ENCODE measurements around the gene KAZN. TPM values are rescaled to one million over a fixed set of nuclear protein-coding genes. Genes with fewer than 3 reads are reported as not detected.

The KAZN gene
- polyA plus RNA-seq, 5 donors = 26.2 to 34.7 (median 29.0) TPM

DNA sequence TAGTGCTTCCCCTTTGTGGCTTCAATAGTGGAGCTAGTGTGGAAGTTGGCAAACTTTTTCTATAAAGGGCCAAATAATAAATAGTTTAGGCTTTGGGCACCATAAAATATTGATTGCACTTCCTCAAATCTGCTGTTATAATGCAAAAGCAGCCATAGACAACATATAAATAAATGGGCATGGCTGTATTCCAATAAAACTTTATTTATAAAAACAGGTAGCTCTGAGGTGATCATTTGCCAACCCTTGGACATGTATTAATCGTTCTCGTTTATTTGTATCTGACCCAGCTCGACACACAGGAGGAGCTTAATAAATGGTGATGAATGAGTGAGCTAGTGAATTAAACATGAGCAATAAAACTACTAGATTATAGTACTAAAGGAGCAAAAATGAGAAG, 13.3 kb downstream of the KAZN start:
- no peak for DNase-seq

DNA sequence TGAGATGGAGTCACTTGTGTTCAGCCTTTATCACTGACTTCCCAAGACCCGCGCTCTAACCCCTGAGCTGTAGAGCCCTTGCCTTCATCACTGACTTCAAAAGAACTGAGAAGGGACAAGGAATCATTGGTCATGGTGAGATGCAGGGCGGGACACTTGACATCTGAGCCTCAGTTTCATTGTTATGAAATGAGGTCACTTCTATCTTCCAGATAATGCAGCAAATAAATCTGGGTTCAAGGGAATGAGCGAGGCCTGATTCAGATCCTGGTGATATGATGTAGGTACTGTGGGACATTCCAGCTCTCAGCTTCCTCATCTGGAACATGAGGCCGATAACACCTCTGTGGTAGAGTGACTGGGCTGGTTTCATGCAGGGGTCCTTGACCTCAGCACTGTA, 13.8 kb downstream of the KAZN start:
- no peak for DNase-seq

DNA sequence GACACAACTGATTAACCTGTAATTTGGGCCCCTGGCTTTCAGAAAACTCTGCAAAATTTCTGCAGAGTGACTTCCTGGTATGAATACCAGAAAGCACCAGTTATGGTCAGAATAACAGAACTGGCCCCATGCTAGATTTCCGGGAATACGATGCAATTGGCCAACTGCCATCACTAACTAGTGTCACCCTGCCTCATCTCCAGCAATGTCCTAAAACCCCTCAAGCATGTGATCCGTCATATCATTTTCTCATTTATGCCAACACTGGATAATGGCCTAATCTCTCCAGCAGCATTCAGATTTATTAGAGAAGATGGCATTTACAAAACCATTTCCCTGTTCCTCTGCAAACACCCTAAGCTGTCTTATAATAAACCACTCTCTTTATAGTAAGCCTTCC, 15.4 kb downstream of the KAZN start:
- DNase-seq = no peak

DNA sequence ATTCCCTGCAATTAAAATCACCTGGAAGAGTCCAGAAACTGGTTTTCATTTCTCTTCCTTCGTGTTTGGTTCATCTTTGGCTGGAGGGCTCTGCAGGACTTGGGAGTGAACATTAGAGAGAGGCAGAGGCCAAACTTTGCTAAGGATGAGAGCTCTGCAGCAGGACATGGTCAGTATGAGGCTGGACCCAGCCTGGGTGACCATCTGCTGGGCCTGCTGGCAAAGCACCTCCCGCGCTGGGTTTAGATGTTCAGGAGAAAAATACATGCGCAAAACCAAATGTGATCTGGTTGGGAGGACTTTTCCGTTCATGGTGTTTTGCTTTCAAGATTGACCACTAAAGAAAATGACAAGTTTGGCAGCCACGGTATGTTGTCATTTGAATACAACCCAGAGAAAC, 15.9 kb downstream of the KAZN start:
- no peak for DNase-seq

DNA sequence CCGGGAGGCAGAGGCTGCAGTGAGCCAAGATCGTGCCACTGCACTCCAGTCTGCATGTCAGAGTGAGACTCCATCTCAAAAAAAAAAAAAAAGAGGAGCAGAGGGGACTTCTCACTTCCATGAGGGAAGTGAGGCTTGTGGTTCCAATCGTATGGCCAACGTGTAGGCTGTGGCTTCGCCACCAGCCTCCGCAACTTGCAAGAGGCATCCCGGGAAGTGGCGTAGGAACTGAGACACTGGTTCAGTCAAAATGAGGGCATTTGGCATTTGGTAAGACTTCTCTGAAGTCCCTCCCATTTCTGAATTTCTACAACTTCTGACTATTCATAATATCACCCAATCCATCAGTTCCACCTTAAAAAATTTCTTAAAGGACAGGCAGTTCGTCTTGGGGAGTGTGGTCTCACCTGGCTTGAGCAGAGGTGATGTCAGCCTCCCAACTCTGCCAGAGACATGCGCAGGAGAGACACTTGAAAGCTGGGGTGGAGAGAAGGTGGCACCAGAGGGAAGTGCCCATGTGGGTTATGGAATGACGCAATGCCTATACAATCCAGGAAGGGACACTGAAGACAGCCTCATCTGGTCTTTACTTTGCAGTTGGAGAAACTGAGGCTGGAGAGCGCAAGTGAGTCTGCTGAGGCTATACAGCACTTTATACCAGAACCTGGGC, 17.2 kb downstream of the KAZN start:
- DNase-seq = no peak

DNA sequence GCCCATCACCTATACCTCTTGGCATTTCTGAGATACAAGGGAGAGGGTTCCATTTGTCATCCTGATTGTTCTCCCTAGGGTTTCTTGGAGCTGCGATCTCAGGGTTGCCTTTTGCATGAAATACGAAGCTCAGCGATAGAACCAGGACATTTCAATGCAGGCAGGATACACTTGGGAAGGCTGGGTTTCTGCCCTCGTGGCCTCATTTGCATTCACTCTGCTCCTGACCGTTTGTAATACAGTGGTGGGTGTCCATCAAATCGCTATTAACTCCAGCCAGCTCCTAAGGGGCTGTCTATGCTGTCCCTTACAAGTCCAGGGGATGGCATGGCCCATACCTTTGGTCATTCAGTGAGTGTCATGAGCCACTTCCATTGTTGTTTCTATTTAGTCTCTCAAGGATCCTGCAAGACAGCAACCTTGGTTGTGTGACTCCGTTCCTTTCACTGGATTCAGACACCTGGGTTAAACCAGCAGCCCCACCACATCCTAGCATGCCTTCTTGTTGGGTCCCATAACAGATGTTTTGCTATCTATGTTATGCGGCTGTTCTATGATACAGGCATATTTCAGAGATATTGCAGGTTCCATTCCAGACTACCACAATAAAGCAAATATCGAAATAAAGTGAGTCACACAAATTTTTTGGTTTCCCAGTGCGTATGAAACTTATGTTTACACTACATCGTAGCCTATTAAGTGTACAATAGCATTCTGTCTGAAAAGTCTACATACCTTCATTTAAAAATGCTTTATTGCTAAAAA, 18.3 kb downstream of the KAZN start:
- DNase-seq = no peak

DNA sequence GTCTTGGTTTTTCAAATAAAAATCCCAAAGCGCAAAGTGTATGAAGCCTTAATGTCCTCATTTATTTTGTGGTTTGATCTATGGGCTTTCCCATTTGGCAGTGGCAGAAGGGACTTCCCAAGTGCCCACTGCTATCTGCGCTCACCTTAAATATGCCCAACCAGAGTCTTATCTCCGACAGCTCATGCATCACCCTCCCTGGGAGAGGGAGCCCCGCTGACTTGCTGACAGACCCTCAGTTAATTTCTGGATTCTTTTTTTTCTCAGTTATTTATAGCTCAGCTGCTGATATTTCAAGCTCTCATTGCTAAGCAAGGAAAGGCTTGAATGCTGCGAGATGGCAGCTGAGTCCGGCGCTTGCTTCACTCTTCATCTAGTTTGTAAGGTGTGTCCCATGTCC, 19.3 kb downstream of the KAZN start:
- DNase-seq = no peak

DNA sequence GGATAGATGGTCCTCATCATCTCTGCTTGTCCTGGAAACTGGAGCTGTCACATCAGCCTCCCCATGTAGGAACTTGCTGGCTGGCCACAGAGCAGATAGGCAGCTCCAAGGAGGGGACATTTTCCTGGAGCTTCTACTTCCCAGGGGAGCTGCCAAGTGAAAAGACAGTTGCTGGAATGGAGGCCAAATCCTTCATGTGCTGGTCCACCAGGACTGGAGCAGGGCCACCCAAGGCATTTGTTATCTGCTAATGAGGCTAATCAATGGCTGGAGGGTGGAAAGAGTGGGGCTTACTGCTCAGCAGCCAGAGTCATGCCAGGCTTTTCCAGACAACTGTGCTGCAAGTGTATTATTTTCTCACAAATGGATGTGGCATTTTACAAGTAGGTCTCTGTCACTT, 22.5 kb downstream of the KAZN start:
- no peak for DNase-seq

DNA sequence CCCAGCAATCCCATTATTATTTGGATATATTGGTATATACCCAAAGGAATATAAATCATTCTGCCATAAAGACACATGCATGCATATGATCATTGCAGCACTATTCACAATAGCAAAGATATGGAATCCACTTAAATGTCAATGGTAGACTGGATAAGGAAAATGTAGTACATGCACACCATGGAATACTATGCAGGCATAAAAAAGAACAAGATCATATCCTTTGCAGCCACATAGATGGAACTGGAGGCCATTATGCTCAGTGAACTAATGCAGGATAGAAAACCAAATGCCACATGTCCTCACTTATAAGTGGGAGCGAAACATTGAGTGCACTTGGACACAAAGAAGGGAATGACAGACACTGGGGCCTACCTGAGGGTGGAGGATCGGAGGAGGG, 24.6 kb downstream of the KAZN start:
- DNase-seq = no peak

DNA sequence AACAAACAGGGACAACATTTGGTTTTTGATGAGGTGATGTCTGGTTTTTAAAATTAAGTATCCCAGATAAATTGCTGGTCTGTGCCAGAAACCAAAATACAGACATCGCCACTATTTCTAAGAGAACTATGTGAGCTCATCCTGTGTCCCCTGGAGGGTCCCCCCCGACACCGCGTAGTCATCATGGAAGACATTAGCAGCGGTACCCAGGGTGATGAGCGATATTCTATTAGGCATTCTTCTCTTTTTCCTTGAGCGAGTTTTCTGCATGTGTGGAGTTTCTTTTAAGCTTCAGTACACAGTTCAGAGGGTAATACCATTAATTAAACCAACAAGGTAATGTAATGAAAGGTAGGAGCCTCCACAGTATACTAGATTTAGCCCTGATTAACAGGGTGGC, 26.5 kb downstream of the KAZN start:
- DNase-seq = no peak

DNA sequence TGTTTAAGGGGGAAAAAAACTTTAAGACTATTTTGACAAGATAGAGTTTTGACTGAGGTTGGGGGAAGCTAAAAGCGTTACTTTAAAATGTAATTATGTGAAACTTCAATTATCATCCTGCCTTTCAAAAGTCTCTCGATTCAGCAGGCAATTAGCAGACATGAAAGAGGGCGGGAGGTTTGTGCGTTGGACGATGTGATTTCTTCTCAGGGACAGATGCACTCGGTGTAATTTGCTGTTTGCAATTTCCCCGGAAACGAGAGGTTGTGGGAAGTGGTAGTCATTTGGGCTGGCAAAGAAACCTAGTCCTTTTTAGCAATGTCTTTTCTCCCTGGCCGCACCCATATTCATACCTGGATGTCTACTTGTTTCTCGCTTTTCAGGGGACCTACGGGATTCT, 27.1 kb downstream of the KAZN start:
- no peak for DNase-seq

DNA sequence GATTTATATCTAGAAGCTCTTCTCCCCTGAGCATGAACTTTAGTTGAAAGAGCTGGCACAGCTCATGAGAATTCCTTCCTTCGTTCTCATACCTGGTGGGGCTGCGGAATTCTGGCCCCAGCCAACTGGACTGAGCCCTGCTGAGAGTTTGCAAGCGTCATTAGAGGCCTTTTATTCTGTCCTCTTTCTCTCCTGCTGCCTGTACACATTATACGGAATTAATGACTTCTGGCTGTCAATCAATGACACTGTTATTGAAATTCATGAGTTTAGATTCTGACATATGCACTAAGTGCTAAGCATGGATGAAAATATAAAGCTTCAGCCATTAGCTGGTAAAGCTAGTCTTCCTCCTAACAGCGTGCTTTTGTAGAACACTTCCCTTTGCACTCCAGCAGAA, 27.5 kb downstream of the KAZN start:
- DNase-seq = no peak

DNA sequence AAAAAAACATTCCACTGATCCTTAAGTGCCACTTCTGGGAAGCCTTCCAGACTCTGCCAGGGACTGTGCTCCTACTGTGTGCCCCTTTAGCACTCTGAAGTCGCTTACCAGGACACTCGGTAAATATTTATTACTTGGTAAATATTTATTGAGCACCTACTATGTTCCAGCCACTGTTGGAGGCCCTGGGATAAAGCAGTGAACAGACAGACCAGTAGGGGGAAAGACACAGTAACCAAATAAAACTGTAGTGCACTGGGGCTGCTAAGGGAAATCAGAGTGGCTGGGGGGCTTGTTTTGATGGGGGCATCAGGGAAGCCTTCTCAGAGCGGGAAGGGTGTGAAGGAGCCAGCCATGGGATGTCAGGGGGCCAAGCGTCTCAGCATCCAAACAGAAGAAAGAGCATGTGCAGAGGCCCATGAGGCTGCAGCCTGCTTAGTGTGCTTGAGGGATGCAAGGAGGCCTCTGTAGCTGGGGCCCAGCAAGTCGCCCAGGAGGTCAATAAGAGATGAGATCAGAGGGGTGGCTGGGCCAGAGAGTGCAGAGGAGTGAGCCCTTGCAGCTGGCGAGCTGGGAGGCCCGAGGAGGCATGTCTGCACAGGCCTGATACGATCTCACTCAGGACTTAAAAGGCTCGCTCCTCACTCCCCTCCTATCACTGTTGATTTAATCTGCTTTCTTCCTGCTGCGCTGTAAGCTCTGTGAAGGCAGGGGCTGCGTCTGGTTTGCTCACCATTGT, 28.6 kb downstream of the KAZN start:
- DNase-seq = peak; percentile 77 to 84

DNA sequence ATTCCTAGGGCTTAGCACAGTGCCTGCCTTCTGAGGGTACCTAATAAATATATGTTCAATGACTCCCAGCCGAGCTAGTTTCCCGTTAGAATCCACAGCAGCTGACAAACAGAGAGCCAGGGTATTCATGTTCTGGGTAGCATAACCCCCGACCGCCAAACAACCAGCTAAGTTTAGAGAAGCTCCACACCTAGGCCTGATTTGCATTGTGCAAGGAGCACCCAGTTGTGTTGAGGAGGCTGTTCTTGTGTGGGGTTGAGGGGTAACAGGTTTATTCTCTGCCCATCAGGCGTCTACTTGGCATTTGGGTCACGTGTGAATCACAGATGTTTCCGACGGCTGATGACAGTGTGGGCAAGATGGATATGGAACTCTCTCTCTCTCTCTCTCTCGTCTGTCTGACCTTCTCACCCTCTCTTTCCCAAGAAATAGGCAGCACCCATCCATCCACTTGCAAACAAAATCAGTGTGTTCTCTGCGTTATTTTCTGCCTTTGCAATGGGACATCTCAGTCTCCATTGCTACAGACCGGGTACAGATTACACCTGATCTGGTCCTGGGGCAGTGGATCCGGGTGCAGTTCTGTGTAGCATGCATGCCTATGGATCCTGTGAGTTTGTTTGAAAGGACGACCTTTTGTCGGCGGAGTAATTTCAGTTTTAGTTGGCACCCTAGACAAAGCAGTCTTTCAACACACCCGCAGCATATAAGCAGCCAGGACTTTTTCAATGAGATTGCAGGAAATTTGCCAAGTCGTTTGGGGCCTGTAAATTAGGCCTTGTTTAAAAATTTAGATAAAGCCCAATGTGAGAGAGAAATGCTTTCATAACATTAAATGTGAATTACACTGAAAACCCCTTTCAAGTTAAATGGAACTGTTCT, 29.4 kb downstream of the KAZN start:
- peak; percentile 81 to 88 for DNase-seq

DNA sequence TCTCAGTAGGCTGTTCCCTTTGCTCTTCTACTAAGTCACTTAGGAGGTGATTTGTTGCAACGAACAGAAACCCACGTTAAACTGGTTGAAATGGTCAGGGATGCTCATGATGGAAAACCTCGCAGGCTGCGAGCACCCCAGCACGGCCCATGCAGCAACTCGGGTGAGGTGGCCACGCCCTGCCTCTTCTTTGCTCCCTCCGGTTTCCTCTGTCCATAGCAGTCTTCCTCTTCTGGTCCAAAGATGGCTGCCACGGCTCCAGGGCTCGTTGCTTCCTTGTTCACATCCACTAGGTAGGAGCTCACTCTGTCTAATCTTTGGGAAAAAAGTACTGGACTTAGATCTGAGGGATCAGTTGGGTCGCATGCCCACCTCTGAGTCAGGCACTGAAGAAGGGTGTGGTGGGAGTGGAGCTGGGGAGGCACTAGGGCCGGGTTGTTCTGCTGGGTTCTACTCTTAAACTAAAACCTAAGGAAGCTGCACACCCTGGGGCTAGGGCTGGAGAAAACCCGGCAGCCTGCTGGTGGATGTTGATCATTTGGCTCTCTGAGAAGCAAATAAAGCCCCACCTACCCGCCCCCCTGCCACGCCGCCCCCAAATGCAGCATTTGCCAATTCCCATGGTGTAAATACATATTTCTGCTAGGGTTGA, 31.0 kb downstream of the KAZN start:
- no peak for DNase-seq

DNA sequence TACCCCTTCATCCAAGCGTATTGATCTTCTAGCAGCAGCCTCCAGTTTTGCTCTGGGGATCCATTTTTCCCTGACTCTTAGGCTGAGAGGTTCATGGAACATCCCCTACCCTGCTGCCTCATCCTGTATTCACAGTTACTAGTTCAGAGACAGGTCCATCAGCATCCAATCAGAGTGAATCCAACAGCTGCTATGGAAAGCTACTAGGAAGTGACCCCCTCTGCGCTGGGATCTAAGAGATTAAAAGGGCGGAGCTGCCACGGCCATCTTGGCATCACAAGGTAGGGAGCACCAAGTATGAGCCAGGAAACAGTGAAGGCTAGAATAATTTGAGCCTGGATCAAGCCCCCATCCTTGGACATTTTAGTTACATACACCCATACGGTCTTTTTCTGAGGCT, 32.5 kb downstream of the KAZN start:
- no peak for DNase-seq

DNA sequence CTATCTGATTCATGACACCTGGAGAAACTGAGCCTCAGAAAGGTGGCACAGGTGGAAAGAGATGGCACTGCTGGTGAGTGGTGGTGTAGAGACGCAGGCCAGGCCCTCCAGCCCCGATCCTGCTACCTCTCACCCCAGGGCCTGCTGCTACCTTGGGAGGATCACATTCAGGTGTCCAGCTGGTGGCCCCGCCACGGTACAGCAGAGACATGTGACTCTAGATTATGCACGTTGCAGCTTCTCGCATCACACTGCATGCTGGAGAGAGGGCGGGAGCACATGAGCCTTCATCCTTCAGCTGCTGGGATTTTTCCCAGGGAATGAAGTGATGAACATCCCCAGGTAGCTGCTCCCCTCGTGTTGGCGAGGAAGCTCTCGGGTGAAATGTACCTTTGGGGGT, 32.9 kb downstream of the KAZN start:
- no peak for DNase-seq

DNA sequence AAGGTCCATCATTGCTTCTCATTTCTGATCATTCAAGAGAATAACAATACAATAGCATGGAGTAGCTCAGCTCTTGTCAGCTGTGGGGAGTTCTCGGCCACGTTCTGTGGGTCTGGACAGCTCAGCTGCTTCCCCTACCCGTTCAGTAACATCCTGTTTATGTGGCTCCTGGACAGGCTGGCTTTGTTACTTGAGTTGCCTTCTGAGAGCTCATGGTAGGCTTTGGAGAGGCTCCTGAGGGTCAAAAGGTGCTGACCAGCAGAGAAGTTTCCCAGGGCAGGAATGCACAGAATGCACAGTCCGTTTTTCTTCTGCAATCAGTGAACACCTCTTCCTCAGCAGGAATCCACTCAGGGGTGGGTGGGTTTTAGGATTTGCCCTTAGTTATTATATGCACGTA, 36.0 kb downstream of the KAZN start:
- DNase-seq = no peak

DNA sequence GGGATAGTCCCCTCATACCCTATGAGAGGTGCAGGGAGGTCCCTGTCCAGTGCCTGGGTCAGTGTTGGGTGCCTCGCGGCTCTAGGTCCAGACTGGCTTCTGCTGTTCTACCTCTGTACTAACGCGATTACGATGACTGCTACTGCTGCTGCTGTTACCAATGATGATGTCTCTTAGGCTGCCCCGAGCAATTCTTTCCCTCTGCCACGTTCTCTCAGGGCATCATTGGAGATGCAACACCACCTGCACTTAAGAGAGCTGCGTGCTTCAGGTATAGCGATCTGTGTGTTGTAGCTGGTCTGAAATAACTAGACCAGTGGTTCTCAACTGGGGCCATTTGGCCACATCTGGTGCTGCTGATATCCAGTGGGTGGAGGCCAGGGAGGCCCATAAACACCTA, 36.9 kb downstream of the KAZN start:
- DNase-seq = no peak

DNA sequence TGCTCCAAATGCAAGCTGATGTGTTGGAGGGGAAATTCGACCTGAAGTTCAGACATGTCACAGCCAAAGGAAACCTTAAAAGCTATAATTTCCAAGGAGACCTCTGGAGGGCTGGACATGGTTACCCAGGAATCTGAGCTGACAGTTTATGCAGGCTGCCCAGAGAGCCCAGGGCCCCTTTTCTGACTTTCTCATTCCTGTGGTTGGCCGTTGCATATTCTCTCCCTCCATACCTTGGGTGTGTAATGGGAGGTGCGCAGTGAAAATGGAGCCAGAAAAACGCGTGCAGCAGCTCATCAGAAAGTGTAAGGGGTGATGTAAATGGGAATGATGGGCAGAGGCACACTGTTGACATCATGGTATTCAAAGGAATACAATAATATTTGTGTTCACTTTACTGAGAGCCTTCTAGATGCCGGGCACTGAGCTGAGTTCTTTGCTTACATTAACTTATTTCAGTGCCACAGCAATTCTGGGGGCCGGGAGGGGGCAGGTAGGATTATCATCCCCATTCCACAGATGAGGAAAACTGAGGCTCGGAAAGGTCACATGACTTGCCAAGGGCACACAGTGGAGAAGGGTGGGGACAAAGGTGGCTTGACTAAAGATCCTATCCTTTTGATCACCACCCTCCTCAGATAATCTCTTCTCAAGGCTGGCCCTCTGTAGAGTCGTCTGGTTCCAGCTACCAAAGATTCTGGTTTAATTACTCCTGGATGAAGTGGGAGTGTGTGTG, 38.6 kb downstream of the KAZN start:
- DNase-seq = no peak

All from right lung (tissue), 5 donors.